ENCODE results near the gene JAGN1. TPM values are rescaled to one million over a fixed set of nuclear protein-coding genes. Genes with fewer than 3 reads are reported as not detected.

JAGN1 gene
- total and polyA plus RNA-seq, 9 of the 15 experiments (the other 6 are each of a cell fraction or from before 2014, with no cell fraction given), result 31.6 to 77.8 (median 40.3) TPM

DNA sequence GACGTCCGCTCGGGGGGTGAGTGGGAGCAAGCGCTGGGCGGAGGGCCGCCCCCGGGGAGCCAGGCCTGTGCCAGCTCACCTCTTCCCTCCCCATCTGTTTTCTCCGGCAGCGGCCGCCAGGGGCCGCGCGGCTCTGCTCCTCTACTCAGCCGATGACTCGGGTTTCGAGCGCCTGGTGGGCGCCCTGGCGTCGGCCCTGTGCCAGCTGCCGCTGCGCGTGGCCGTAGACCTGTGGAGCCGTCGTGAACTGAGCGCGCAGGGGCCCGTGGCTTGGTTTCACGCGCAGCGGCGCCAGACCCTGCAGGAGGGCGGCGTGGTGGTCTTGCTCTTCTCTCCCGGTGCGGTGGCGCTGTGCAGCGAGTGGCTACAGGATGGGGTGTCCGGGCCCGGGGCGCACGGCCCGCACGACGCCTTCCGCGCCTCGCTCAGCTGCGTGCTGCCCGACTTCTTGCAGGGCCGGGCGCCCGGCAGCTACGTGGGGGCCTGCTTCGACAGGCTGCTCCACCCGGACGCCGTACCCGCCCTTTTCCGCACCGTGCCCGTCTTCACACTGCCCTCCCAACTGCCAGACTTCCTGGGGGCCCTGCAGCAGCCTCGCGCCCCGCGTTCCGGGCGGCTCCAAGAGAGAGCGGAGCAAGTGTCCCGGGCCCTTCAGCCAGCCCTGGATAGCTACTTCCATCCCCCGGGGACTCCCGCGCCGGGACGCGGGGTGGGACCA, 42.6 kb downstream of the JAGN1 start (continued):
- TF ChIP-seq, protein P1, sequence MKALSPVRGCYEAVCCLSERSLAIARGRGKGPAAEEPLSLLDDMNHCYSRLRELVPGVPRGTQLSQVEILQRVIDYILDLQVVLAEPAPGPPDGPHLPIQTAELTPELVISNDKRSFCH (CRISPR knock-in tag; IDR thresholded peaks at IDR 0.05), result no peak
- TF ChIP-seq, protein P1 (tag; IDR thresholded peaks at IDR 0.05), result peak; percentile 74
- TF ChIP-seq, protein P2, sequence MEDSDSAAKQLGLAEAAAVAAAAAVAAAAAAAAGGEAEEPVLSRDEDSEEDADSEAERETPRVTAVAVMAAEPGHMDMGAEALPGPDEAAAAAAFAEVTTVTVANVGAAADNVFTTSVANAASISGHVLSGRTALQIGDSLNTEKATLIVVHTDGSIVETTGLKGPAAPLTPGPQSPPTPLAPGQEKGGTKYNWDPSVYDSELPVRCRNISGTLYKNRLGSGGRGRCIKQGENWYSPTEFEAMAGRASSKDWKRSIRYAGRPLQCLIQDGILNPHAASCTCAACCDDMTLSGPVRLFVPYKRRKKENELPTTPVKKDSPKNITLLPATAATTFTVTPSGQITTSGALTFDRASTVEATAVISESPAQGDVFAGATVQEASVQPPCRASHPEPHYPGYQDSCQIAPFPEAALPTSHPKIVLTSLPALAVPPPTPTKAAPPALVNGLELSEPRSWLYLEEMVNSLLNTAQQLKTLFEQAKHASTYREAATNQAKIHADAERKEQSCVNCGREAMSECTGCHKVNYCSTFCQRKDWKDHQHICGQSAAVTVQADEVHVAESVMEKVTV (CRISPR knock-in tag; IDR thresholded peaks at IDR 0.05), result peak; percentile 52
- TF ChIP-seq NEUROD1 (IDR thresholded peaks at IDR 0.05; ENCODE audit: borderline replicate concordance, low read depth, low read length, partially characterized antibody), result no peak
- TF ChIP-seq ATF7 (IDR thresholded peaks at IDR 0.05), result peak; percentile 37
- TF ChIP-seq ZBTB1 (CRISPR knock-in tag; IDR thresholded peaks at IDR 0.05; ENCODE audit: borderline replicate concordance, low read depth), result peak; percentile 55; the same call in 1 of the 2 replicates
- TF ChIP-seq, protein P3, sequence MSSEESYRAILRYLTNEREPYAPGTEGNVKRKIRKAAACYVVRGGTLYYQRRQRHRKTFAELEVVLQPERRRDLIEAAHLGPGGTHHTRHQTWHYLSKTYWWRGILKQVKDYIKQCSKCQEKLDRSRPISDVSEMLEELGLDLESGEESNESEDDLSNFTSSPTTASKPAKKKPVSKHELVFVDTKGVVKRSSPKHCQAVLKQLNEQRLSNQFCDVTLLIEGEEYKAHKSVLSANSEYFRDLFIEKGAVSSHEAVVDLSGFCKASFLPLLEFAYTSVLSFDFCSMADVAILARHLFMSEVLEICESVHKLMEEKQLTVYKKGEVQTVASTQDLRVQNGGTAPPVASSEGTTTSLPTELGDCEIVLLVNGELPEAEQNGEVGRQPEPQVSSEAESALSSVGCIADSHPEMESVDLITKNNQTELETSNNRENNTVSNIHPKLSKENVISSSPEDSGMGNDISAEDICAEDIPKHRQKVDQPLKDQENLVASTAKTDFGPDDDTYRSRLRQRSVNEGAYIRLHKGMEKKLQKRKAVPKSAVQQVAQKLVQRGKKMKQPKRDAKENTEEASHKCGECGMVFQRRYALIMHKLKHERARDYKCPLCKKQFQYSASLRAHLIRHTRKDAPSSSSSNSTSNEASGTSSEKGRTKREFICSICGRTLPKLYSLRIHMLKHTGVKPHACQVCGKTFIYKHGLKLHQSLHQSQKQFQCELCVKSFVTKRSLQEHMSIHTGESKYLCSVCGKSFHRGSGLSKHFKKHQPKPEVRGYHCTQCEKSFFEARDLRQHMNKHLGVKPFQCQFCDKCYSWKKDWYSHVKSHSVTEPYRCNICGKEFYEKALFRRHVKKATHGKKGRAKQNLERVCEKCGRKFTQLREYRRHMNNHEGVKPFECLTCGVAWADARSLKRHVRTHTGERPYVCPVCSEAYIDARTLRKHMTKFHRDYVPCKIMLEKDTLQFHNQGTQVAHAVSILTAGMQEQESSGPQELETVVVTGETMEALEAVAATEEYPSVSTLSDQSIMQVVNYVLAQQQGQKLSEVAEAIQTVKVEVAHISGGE (CRISPR knock-in tag; IDR thresholded peaks at IDR 0.05), result no peak; a peak in 1 of 6 replicates
- 0 out of 2 replicates have a peak, but pooled peaks have one; percentile 58 for TF ChIP-seq SUPT5H (IDR thresholded peaks at IDR 0.05)
- TF ChIP-seq EZH2 (IDR thresholded peaks at IDR 0.05; ENCODE audit: borderline replicate concordance, low read depth, low read length), result no peak
- peak; percentile 61 for TF ChIP-seq HCFC1 (IDR thresholded peaks at IDR 0.05; ENCODE audit: low read depth, low read length)
- TF ChIP-seq ARID4B (CRISPR knock-in tag; IDR thresholded peaks at IDR 0.05), result peak; percentile 91
- TF ChIP-seq E2F4 (CRISPR knock-in tag; IDR thresholded peaks at IDR 0.05; ENCODE audit: low read depth), result 0 out of 2 replicates have a peak, but pooled peaks have one; percentile 28
- TF ChIP-seq RBM17 (IDR thresholded peaks at IDR 0.05; ENCODE audit: borderline replicate concordance, low read depth, low read length), result no peak

All from K562 (cell line).